Mesodermal cell (in vitro differentiated cells): Measurements from ENCODE around the gene TMPRSS3.

Source experiments
- H3K27ac ChIP-seq: 2 replicates; pipeline ENCODE4 v1.7.0; 2013; ENCODE audit warnings: mild to moderate bottlenecking, low read depth, low read length, moderate library complexity; ENCODE audit not compliant: severe bottlenecking
- H3K36me3 ChIP-seq: 2 replicates; pipeline ENCODE4 v1.7.1; 2013; ENCODE audit warnings: mild to moderate bottlenecking, low read length, moderate library complexity; ENCODE audit not compliant: control insufficient read depth, insufficient read depth
- H3K4me1 ChIP-seq: one replicate; pipeline ENCODE4 v1.7.1; 2013; ENCODE audit warnings: mild to moderate bottlenecking, low read length; ENCODE audit not compliant: insufficient read depth, control insufficient read depth, poor library complexity, severe bottlenecking
- H3K4me3 ChIP-seq: 2 replicates; pipeline ENCODE4 v1.7.0; 2013; ENCODE audit warnings: low read length, control low read depth, mild to moderate bottlenecking; ENCODE audit not compliant: insufficient read depth, poor library complexity, severe bottlenecking; ENCODE audit errors: extremely low read depth
- H3K9me3 ChIP-seq: 2 replicates; pipeline ENCODE4 v1.7.1; 2013; ENCODE audit warnings: mild to moderate bottlenecking, low read length, moderate library complexity; ENCODE audit not compliant: control insufficient read depth
- WGBS, 2 experiments: methylation state at CpG; one replicate each; pipeline ENCODE4 v1.1.5; 2013; ENCODE audit warnings: missing lambda C conversion rate in 2 of 2; ENCODE audit not compliant: insufficient coverage in 2 of 2; 5-methylcytosine and 5-hydroxymethylcytosine counted together

Gene TMPRSS3

DNA sequence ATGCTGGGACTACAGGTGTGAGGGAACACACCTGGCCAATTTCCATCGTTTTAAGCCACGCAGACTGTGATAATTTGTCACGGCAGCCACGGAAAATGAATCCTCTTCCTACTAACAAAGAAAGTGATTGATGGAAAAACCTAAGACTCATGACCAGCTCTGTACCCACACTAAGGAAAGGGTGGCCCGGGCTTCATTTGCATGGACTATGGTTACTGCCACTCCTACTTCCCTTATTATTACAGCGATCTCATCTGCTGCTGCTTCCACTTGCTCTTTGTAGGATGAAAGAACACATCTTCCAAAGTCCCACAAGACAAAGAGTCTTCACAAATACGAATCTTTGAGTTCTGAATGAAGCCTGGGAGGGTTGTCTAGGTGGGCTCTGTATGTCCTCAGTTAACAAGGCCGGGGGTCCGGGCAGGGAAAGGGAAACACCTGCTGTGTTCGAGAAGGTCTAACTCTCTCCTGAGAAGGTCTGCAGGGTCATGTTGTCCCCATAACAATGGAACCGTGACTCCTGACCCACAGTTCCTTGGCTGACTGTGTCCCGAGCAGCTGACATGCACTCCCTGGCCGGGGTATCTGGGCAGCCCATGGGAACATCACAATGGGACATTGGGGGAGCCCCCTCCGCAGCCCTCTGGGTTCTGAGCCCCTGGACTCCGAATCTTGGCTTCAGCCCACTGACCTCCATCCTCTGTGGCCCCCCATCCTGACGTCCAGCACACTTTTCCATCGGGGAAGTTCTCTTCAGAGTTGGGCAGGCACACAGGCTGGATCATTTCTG is 16.2 kb downstream of the TMPRSS3 start:
- H3K4me1 ChIP-seq, result no peaks in the 10 kb centered on the region
- 82% methylated on average over 11 to 16 of the region's 17 CpGs for WGBS, 2 experiments
- H3K9me3 ChIP-seq, result no peaks in the 10 kb centered on the region
- no peak overlapping the region for H3K27ac ChIP-seq
- no peak overlapping the region for H3K4me3 ChIP-seq
- H3K36me3 ChIP-seq, result no peaks in the 10 kb centered on the region

- WGBS, 2 experiments, result 82 to 88% methylated on average over 5 to 7 of the region's 8 CpGs
- H3K4me1 ChIP-seq, result no peaks in the 10 kb centered on the region
Observed at GRCh38 chr21:42378418-42378817, 17.4 kb downstream of the TMPRSS3 start.

DNA sequence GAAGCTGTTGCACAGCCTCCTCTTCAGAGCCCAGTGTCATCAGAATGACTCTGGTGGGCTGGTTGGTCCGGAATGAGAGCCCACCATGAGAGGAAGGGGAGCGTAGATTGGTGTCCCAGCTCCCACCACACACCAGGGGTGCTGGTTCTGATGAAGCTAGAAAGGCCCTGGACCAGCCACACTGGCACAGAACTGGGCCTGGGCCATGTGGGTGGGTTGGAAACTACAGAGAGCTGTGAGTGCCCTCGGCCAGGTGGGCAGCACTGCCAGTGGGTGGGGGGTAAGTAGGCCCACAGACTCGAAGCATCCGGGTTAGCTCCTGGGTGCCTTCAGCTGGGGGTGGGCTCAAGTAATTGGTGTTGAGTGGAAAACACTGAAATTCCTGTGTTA is 17.9 kb downstream of the TMPRSS3 start:
- no peaks in the 10 kb centered on the region for H3K9me3 ChIP-seq
- H3K27ac ChIP-seq, result no peak overlapping the region
- H3K4me1 ChIP-seq, result no peaks in the 10 kb centered on the region
- no peak overlapping the region for H3K4me3 ChIP-seq
- WGBS, 2 experiments, result 84 to 92% methylated on average over 2 to 3 of the region's 5 CpGs
- no peaks in the 10 kb centered on the region for H3K36me3 ChIP-seq

More at GRCh38 chr21:42378418-42378817, 17.4 kb downstream of the TMPRSS3 start:
- no peak overlapping the region for H3K4me3 ChIP-seq
- H3K36me3 ChIP-seq, result no peaks in the 10 kb centered on the region
- H3K27ac ChIP-seq, result no peak overlapping the region
- H3K9me3 ChIP-seq, result no peaks in the 10 kb centered on the region

GRCh38 chr21:42377211-42377950 is 18.5 kb downstream of the TMPRSS3 start:
- no peaks in the 10 kb centered on the region for H3K9me3 ChIP-seq
- no peaks in the 10 kb centered on the region for H3K4me1 ChIP-seq
- no peak overlapping the region for H3K27ac ChIP-seq
- 82 to 86% methylated on average over 23 to 24 of the region's 24 CpGs for WGBS, 2 experiments
- no peak overlapping the region for H3K4me3 ChIP-seq
- H3K36me3 ChIP-seq, result no peaks in the 10 kb centered on the region

DNA sequence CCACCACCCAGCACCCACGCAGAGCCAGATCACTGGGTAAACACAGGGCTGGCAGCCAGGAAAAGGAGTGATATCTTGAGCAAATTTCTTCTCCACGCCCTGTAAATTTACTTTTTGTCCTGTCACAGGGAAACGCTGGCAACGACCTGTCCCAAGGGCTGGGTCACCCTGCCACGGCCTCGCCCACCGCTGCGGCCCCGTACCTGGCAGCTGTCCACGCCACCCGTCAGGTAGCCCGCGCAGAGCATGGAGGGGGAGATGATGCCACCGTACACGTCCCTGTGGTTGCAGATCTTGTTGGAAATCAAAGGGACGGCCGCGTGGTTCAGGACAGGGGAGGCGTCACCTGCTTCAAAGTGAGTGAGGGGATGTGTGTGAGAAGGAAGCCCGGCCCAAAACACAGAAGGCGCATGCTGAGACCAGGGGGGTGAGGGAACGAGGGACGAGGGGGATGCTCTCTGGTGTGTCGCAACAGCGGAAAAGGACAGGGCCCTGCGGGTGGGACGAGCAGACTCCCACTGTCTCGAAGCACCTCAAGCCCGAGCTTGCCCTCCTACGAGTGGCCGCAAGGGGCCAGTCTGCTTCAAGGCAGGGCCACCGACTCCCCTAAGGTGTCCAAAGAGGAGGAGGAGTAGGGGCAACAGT is 19.4 kb downstream of the TMPRSS3 start:
- H3K36me3 ChIP-seq, result no peaks in the 10 kb centered on the region
- H3K4me1 ChIP-seq, result no peaks in the 10 kb centered on the region
- H3K27ac ChIP-seq, result no peak overlapping the region
- 87 to 91% methylated on average over 22 to 29 of the region's 32 CpGs for WGBS, 2 experiments
- no peaks in the 10 kb centered on the region for H3K9me3 ChIP-seq
- no peak overlapping the region for H3K4me3 ChIP-seq

DNA sequence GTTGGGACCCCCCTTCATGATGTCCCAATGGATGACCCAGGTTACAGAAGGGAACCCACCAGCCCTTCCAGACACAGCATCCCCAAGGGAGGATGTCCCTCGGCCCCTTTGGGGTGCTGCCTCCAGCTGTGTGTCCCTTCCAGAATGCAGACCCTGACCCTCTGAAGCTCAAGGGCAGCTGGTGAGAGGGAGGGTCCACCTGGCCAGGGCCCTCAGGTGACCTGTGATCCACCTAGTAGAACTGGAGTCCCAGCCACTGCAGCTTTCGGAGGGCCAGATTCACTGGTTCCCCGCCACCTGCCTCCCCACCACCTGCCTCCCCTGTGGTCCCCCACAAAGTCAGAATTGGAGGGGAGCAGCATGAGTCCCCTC is 19.9 kb downstream of the TMPRSS3 start:
- 100% methylated on average over 1 to 2 of the region's 3 CpGs for WGBS, 2 experiments
- Histone ChIP-seq H3K4me1 (no peaks in the 10 kb centered on the region), H3K36me3 (no peaks in the 10 kb centered on the region), H3K9me3 (no peaks in the 10 kb centered on the region), H3K4me3 (no peak overlapping the region), H3K27ac (no peak overlapping the region)

DNA sequence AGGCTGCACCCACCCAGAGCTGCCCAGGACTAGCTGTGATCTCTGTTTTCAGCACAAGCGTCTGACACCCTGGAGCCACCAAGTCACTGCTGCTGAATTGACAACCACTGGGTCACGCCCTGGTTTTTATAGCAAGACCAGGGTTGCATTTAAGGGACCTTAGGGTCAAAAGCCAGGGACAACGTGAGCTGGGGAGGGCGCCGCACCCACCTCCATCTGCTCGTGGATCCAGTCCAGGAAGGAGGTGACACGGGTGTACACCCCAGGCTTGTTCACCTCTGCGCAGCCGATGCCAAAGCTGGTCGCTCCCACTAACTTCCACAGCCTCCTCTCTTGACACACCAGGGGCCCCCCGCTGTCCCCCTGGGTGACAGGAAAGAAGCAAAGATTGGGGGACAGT is 20.3 kb downstream of the TMPRSS3 start:
- Histone ChIP-seq H3K4me3 (no peak overlapping the region), H3K27ac (no peak overlapping the region), H3K36me3 (no peaks in the 10 kb centered on the region), H3K4me1 (no peaks in the 10 kb centered on the region), H3K9me3 (no peaks in the 10 kb centered on the region)
- WGBS, 2 experiments, result 82 to 88% methylated on average over 8 to 11 of the region's 11 CpGs

- no peaks in the 10 kb centered on the region for H3K36me3 ChIP-seq
- H3K27ac ChIP-seq, result no peak overlapping the region
- WGBS, 2 experiments, result 31 to 37% methylated on average over 17 to 20 of the region's 23 CpGs
- no peaks in the 10 kb centered on the region for H3K4me1 ChIP-seq
- H3K9me3 ChIP-seq, result no peaks in the 10 kb centered on the region
- no peak overlapping the region for H3K4me3 ChIP-seq
Observed at GRCh38 chr21:42374864-42375499, 20.9 kb downstream of the TMPRSS3 start.

DNA sequence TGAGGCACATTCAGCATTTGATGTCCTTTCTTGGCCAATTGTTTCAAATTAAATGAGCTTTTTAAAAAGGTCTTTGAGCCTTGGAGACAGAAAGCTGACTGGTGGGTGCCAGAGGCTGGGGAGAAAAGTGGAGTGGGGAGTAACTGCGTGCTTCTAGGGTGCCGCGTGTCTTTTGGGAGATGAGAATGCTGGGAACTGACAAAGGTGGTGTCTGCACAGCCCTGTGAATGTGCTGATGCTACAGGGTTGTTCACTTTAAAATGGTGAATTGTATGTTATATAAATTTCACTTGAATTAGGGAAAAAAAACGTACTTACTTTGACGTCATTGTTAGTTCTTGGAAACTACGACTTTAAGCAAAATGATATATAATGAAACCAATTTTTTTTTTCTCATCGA is 21.4 kb downstream of the TMPRSS3 start:
- Histone ChIP-seq H3K4me1 (no peaks in the 10 kb centered on the region), H3K4me3 (no peak overlapping the region), H3K27ac (no peak overlapping the region), H3K36me3 (no peaks in the 10 kb centered on the region), H3K9me3 (no peaks in the 10 kb centered on the region)
- WGBS, 2 experiments, result 82 to 97% methylated on average over 3 to 5 of the region's 7 CpGs

DNA sequence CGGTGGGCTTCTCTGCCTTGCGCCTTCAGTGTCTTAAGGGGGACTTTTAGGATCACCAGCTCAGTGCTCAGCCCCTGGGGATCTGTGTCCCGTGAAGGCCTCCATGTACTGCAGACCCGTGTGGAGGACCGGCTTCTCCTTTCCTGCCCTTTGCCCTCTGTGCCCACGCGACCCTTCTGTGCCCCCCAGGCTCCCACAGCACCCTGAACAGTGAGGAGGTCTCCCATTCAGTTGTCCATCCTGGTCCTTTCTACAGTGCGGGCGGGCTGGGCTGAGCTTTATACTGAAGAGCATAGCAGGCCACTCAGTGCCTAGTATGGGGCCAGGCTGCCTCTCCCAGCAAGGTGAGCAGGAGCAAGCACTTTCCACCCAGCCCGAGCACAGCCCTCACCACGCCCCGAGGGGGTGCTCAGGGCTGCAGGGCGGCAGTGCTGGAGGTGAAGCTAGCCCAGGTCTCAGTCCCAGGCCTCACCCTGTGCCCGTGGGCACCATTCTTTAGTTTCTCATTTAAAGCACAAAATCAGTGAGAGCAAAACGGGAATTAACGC is 21.9 kb downstream of the TMPRSS3 start:
- H3K27ac ChIP-seq, result no peak overlapping the region
- no peaks in the 10 kb centered on the region for H3K4me1 ChIP-seq
- no peak overlapping the region for H3K4me3 ChIP-seq
- WGBS, 2 experiments, result 91 to 96% methylated on average over 14 to 16 of the region's 16 CpGs
- H3K36me3 ChIP-seq, result no peaks in the 10 kb centered on the region
- no peaks in the 10 kb centered on the region for H3K9me3 ChIP-seq
